Fibroblast of lung (primary cell): Measurements from ENCODE around the gene GSE1.

ENCODE experiments used
- CTCF ChIP-seq, 2 donors: IDR thresholded peaks in 1 of 2; conservative IDR thresholded peaks in 1 of 2; 1 replicate in 1 of 2; 2 replicates in 1 of 2; pipeline ENCODE4 v1.5.1; 2011 to 2012; ENCODE audit warnings: low read length in 2 of 2, control low read depth in 1 of 2, inconsistent platforms in 1 of 2, low read depth in 1 of 2, mild to moderate bottlenecking in 1 of 2
- EZH2 ChIP-seq: IDR thresholded peaks from 2 replicates; pipeline ENCODE4 v1.5.1; 2012; ENCODE audit warnings: low read length, control low read depth, mild to moderate bottlenecking; ENCODE audit errors: missing control alignments

GRCh38 chr16:85718682-85719081 is 105.6 kb downstream of the GSE1 start:
- TF ChIP-seq CTCF (conservative IDR thresholded peaks at IDR 0.05 in 1 of 2, IDR thresholded peaks at IDR 0.05 in 1 of 2; ENCODE audit: low read depth in 1 of 2, low read length in 2 of 2) (peak; percentile 22 to 40), EZH2 (no peak)
